GM21367 (cell line): ENCODE results near the gene C1S.

Source experiments
- ATAC-seq: cut with Tn5 transposase; IDR thresholded peaks from one replicate; pipeline ENCODE4 v1.9.1; 2021; ENCODE audit not compliant: unreplicated experiment

C1S gene

GRCh38 chr12:7075518-7075917 lies 15.0 kb downstream of the C1S start:
- ATAC-seq: no peak

- ATAC-seq: no peak
Observed at GRCh38 chr12:7075939-7076338, 15.4 kb downstream of the C1S start.

GRCh38 chr12:7076493-7076892 lies 16.0 kb downstream of the C1S start:
- ATAC-seq: no peak

GRCh38 chr12:7078163-7078562 lies 17.6 kb downstream of the C1S start:
- no peak for ATAC-seq

- ATAC-seq: no peak
Observed at GRCh38 chr12:7079826-7080125, 19.3 kb downstream of the C1S start.

- no peak for ATAC-seq
Observed at GRCh38 chr12:7081037-7081436, 20.5 kb downstream of the C1S start.

GRCh38 chr12:7083125-7083524 lies 22.6 kb downstream of the C1S start:
- ATAC-seq: no peak

- no peak for ATAC-seq
Observed at GRCh38 chr12:7089196-7089871, 28.8 kb downstream of the C1S start.

- no peak for ATAC-seq
Observed at GRCh38 chr12:7090222-7090998, 29.9 kb downstream of the C1S start.

- ATAC-seq: no peak
Observed at GRCh38 chr12:7091171-7091570, 30.7 kb downstream of the C1S start.

GRCh38 chr12:7091660-7092228 lies 31.2 kb downstream of the C1S start:
- ATAC-seq: no peak

- ATAC-seq: no peak
Observed at GRCh38 chr12:7092229-7092985, 31.9 kb downstream of the C1S start, which contains the start of gene C1R. C1R (minus strand) TSS chr12:7092445; CDS start chr12:7092388, 57 bp downstream.

GRCh38 chr12:7092986-7093460 lies 32.5 kb downstream of the C1S start:
- no peak for ATAC-seq

GRCh38 chr12:7093486-7093885 lies 33.0 kb downstream of the C1S start:
- ATAC-seq: no peak

- no peak for ATAC-seq
Observed at GRCh38 chr12:7093892-7094291, 33.4 kb downstream of the C1S start.

GRCh38 chr12:7096006-7096932 lies 35.8 kb downstream of the C1S start:
- no peak for ATAC-seq

- no peak for ATAC-seq
Observed at GRCh38 chr12:7096979-7097378, 36.5 kb downstream of the C1S start.

- ATAC-seq: no peak
Observed at GRCh38 chr12:7099290-7099996, 38.9 kb downstream of the C1S start.

- ATAC-seq: no peak
Observed at GRCh38 chr12:7100239-7100638, 39.7 kb downstream of the C1S start.
